Body of pancreas (tissue), 4 donors: ENCODE measurements around the gene TMEM40. TPM values are rescaled to one million over a fixed set of nuclear protein-coding genes. Genes with fewer than 3 reads are reported as not detected.

Experiments used
- ATAC-seq: fragments of 150-250 bp; one replicate; pipeline ENCODE4 v1.9.1; 2016
- DNase-seq, 4 donors: peaks; one replicate each; pipeline ENCODE4 v3.0.0-alpha.2; 2019
- H3K27ac ChIP-seq, 4 donors: fragments of 200-600 bp; sonication (generic); 1 replicate in 3 of 4; 2 replicates in 1 of 4; pipeline versions ENCODE4 v1.5.1 to v1.6.1; 2016 to 2019; ENCODE audit warnings: mild to moderate bottlenecking in 1 of 4, mixed read lengths in 1 of 4, moderate library complexity in 1 of 4
- H3K27me3 ChIP-seq, 2 donors: fragments of 200-600 bp; sonication (generic); one replicate each; pipeline ENCODE4 v1.6.0; 2016; ENCODE audit warnings: mild to moderate bottlenecking in 1 of 2
- H3K36me3 ChIP-seq, 2 donors: fragments of 200-600 bp; sonication (generic); replicated peaks in 1 of 2; 2 replicates each; pipeline ENCODE4 v1.5.1; 2016; ENCODE audit warnings: low read depth in 2 of 2; ENCODE audit not compliant: insufficient read depth in 1 of 2
- H3K4me1 ChIP-seq: fragments of 200-600 bp; sonication (generic); one replicate; pipeline ENCODE4 v1.6.0; 2016
- H3K4me3 ChIP-seq, 2 donors: fragments of 200-600 bp; sonication (generic); 1 replicate in 1 of 2; 2 replicates in 1 of 2; pipeline ENCODE4 v1.5.1; 2016 to 2019
- H3K9me3 ChIP-seq, 3 donors: fragments of 200-600 bp; sonication (generic); 1 replicate in 2 of 3; 2 replicates in 1 of 3; pipeline ENCODE4 v1.5.1; 2016
- POLR2A ChIP-seq, 3 donors: fragments of 450-650 bp; IDR thresholded peaks; one replicate each; pipeline ENCODE4 v1.6.1; 2016; ENCODE audit warnings: antibody characterized with exemption in 3 of 3, mild to moderate bottlenecking in 2 of 3
- WGBS, 2 donors: methylation state at CpG; one replicate each; pipeline ENCODE4 v1.1.5; 2017; 5-methylcytosine and 5-hydroxymethylcytosine counted together
- intact Hi-C: fragments of 100-400 bp; cut with DNase I; formaldehyde crosslinking; loops from one replicate; pipeline ENCODE4 v1.15.1; 2023
- total RNA-seq, 2 donors: library from RNA; depleted of rRNA; stranded (reverse); fragments of >200 nt; gene quantifications; one replicate each; pipeline ENCODE4 v1.1.0, GENCODE V29; 2016
- TF ChIP-seq, protein P1 (sequence below), 7 experiments: fragments of 450-650 bp in 4 of 7; fragments of 200-600 bp in 3 of 7; sonication (generic) in 3 of 7; IDR thresholded peaks; one replicate each; pipeline ENCODE4 v1.5.1; 2016 to 2019; ENCODE audit warnings: antibody characterized with exemption in 7 of 7

Gene TMEM40
- total RNA-seq, 2 donors from 2014 or later, result not detected

DNA sequence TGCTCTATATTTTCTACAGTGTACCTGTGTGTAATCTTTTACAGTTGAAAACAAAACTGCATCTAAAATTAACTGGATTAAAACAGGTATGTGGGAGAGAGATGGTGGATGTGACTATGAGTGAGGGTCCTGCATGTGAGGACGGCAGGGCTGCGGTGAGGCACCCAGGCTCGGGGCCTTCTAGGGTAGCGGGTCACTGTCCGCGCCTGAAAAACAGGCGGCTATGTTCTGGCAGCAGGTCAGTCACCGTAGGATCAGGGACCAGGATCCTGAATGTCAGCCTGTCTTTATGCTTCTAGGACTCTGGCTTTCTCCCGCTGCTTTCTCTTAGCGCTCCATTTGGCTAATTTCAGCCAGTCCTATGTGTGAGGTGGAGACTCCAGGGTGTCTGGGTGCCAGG is 12.6 kb downstream of the TMEM40 start:
- H3K27me3 ChIP-seq, result no peaks in the 10 kb centered on the region
- no peaks in the 10 kb centered on the region for H3K36me3 ChIP-seq
- no peak overlapping the region for H3K27ac ChIP-seq
- no peak overlapping the region for H3K4me3 ChIP-seq
- no peak for TF ChIP-seq POLR2A (IDR thresholded peaks at IDR 0.05)
- TF ChIP-seq, protein P1, sequence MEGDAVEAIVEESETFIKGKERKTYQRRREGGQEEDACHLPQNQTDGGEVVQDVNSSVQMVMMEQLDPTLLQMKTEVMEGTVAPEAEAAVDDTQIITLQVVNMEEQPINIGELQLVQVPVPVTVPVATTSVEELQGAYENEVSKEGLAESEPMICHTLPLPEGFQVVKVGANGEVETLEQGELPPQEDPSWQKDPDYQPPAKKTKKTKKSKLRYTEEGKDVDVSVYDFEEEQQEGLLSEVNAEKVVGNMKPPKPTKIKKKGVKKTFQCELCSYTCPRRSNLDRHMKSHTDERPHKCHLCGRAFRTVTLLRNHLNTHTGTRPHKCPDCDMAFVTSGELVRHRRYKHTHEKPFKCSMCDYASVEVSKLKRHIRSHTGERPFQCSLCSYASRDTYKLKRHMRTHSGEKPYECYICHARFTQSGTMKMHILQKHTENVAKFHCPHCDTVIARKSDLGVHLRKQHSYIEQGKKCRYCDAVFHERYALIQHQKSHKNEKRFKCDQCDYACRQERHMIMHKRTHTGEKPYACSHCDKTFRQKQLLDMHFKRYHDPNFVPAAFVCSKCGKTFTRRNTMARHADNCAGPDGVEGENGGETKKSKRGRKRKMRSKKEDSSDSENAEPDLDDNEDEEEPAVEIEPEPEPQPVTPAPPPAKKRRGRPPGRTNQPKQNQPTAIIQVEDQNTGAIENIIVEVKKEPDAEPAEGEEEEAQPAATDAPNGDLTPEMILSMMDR (IDR thresholded peaks at IDR 0.05), result no peak
- WGBS, 2 donors, result 82 to 89% methylated on average over 10 of the region's 10 CpGs
- ATAC-seq (no peak), DNase-seq (no peak)
- H3K9me3 ChIP-seq, result no peaks in the 10 kb centered on the region
- peaks cover 8% of the 10 kb centered on the region for H3K4me1 ChIP-seq
- intact Hi-C loops, result no loop called here

DNA sequence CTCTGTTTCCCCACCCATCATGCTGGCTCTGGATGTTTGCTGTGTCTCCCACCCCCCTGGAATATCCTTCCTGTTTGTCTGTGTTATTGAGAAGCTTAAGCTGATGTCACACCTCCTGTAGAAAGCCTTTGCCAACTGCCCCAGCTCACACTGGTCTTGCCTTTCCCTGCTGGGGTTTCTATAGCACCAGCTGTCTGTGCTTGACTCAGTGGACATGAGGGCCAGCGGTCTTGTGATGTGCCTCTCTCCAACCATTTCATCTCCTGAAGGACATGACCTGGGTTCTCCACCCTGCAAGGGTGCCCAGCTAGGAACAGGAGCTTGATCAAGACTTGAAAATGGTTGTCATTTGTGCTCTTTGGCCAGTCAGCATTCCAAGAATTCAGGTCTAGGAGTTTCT is 14.7 kb downstream of the TMEM40 start:
- Histone ChIP-seq H3K4me3 (no peak overlapping the region), H3K27ac (no peak overlapping the region), H3K36me3 (no peaks in the 10 kb centered on the region), H3K9me3 (no peaks in the 10 kb centered on the region), H3K4me1 (no peaks in the 10 kb centered on the region), H3K27me3 (no peaks in the 10 kb centered on the region)
- intact Hi-C loops, result no loop called here
- no peak for ATAC-seq
- TF ChIP-seq, protein P1 (IDR thresholded peaks at IDR 0.05), result no peak
- no peak for TF ChIP-seq POLR2A (IDR thresholded peaks at IDR 0.05)
- no peak for DNase-seq
- WGBS, 2 donors, result 67 to 88% methylated on average over 1 of the region's 1 CpG

DNA sequence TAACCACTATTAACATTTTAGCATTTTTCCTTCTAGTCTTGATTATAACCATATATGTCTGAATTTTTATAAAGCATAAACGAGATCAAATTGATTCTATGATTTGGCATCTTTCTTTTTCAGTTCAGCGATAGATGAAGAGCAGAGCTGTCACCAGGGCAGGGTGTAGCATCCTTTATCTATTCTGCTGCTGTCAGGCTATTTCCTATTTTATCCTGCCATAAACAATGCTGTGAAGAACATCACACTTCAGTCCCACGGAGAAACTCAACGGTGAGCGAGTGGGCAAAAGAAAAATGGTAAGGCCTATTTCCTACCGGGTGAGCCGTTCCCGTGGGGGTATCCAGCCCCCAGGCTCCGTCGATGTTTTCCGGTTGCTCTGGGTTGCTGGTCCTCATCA is 15.5 kb downstream of the TMEM40 start:
- Histone ChIP-seq H3K36me3 (no peaks in the 10 kb centered on the region), H3K9me3 (no peaks in the 10 kb centered on the region), H3K27ac (no peak overlapping the region), H3K4me1 (no peaks in the 10 kb centered on the region), H3K27me3 (no peaks in the 10 kb centered on the region), H3K4me3 (no peak overlapping the region)
- TF ChIP-seq, protein P1 (IDR thresholded peaks at IDR 0.05), result no peak
- no peak for TF ChIP-seq POLR2A (IDR thresholded peaks at IDR 0.05)
- no peak for ATAC-seq
- intact Hi-C loops, result no loop called here
- 69 to 73% methylated on average over 11 of the region's 11 CpGs for WGBS, 2 donors
- no peak for DNase-seq

DNA sequence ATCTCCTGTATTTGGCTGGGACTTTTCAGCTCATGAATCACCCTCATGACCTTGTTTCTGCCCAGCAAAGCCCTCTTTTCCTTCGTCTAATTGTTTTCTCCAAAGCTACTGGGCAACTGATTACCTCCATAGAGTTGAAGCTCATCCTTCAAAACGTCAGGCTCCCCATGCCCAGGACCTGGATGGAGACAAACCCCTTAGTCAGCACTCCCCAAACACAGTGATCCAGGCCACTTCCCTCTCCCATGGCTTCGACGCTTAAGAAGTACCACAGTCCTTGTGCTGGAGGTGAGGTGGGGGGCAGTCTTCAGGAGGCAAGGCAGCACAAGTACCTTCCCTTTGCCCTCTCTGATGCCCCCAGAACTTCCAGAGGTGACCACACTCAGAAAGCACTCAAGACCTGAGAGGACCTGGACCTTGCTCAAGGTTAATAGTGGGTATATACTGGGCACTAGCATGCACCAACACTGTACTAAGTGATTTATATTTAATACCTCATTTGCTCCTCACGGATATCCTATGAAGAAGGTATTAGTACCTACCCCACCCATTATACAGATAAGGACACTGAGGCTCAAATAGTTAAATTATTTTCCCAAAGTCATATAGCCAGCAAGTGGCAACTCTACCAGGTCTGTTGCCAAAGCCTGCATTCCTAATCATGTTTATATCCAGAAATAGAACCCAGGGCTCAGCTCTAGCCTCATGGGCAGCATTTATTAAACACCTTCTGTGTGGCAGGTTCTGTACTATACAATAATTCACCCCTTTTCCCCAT is 16.5 kb downstream of the TMEM40 start:
- Histone ChIP-seq H3K27ac (no peak overlapping the region), H3K36me3 (no peaks in the 10 kb centered on the region), H3K27me3 (no peaks in the 10 kb centered on the region), H3K4me1 (no peaks in the 10 kb centered on the region), H3K9me3 (no peaks in the 10 kb centered on the region), H3K4me3 (no peak overlapping the region)
- intact Hi-C loops, result no loop called here
- WGBS, 2 donors, result 58 to 62% methylated on average over 5 of the region's 5 CpGs
- no peak for ATAC-seq
- TF ChIP-seq POLR2A (IDR thresholded peaks at IDR 0.05), result no peak
- TF ChIP-seq, protein P1 (IDR thresholded peaks at IDR 0.05), result no peak
- DNase-seq, result no peak

DNA sequence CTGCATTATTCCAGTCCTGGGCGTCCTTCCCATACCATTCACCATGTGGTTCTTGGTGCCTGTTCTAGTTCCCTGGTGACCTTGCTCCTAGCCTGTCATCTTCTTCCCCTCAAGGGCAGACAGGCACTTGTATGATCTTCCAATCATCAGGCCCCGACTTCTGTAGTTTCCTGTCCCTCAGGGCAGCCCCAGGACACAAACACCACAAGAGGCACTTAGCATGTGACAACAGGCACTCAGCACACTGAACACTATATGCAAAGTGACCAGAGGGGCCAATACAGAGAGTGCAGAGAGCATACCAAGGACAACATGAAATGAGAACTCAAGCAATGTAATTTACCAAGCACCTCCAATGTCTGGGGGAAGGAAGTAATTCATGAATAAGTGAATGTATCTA is 17.9 kb downstream of the TMEM40 start:
- DNase-seq (no peak), ATAC-seq (no peak)
- intact Hi-C loops, result no loop called here
- WGBS, 2 donors, result 65 to 73% methylated on average over 2 of the region's 2 CpGs
- H3K36me3 ChIP-seq, result no peaks in the 10 kb centered on the region
- H3K27ac ChIP-seq, result no peak overlapping the region
- H3K4me1 ChIP-seq, result no peaks in the 10 kb centered on the region
- no peaks in the 10 kb centered on the region for H3K9me3 ChIP-seq
- H3K4me3 ChIP-seq, result no peak overlapping the region
- TF ChIP-seq, protein P1 (IDR thresholded peaks at IDR 0.05), result no peak
- TF ChIP-seq POLR2A (IDR thresholded peaks at IDR 0.05), result no peak
- no peaks in the 10 kb centered on the region for H3K27me3 ChIP-seq
